Measurements from ENCODE around the gene DCDC2B. TPM values are rescaled to one million over a fixed set of nuclear protein-coding genes. Genes with fewer than 3 reads are reported as not detected.
A peak's percentile ranks its signal among the peaks of the same experiment; 100 is the strongest.

Gene DCDC2B
- total and polyA plus RNA-seq, 8 donors: 1.6 to 3.8 (median 2.6) TPM; not detected in 1

GRCh38 chr1:32204943-32205361, 3.9 kb upstream of the DCDC2B start:
- H3K4me3 ChIP-seq: peak overlapping the region; percentile 55 to 69
- intact Hi-C loops (cut with DNase I): no loop called here
- no peaks in the 10 kb centered on the region for H3K9me3 ChIP-seq
- no peaks in the 10 kb centered on the region for H3K27me3 ChIP-seq
- H3K36me3 ChIP-seq: no peaks in the 10 kb centered on the region
- ATAC-seq: peak; percentile 18
- TF ChIP-seq CTCF (IDR thresholded peaks at IDR 0.05): no peak
- peak overlapping the region in 1 of 2 donors; percentile 61 for H3K27ac ChIP-seq
- peak in 1 of 4 donors; percentile 77 for DNase-seq
- peaks cover 15 to 35% of the 10 kb centered on the region in 2 donors for H3K4me1 ChIP-seq

GRCh38 chr1:32205401-32206370, 3.2 kb upstream of the DCDC2B start, which contains the start of gene IQCC:
TSS of gene IQCC (plus strand) at chr1:32205671. CDS start at chr1:32205682, 11 bp downstream.
- Histone ChIP-seq H3K27me3 (no peaks in the 10 kb centered on the region), H3K4me1 (peaks cover 15 to 27% of the 10 kb centered on the region in 2 donors), H3K4me3 (peak within 1 kb of the TSS; percentile 55 to 69), H3K36me3 (no peaks in the 10 kb centered on the region), H3K9me3 (no peaks in the 10 kb centered on the region), H3K27ac (peak within 1 kb of the TSS in 1 of 2 donors; percentile 61)
- no peak for TF ChIP-seq CTCF (IDR thresholded peaks at IDR 0.05)
- peak; percentile 85 to 96 (median 92) for DNase-seq
- peak; percentile 88 for ATAC-seq
- intact Hi-C loops (cut with DNase I): no loop called here

DNA sequence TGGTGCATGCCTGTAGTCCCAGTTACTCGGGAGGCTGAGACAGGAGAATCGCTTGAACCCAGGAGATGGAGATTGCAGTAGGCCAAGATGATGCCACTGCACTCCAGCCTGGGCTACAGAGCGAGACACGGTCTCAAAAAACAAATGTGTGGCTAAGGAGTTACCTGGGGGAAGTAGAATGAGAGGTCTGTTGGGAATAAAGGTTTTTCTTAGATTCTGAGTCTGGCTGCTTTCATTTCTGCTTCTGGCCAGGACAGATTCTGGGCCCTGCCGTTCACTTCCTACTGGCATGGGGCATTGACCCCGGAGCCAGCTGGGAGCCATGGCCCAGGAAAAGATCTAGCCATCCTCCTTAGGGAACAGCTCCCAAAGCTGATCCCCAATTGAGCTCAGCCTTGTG, 420 bp upstream of the DCDC2B start:
- H3K4me3 ChIP-seq: no peak overlapping the region
- no peaks in the 10 kb centered on the region for H3K27me3 ChIP-seq
- ATAC-seq: no peak
- peaks cover 6 to 15% of the 10 kb centered on the region in 2 donors for H3K4me1 ChIP-seq
- DNase-seq: no peak
- intact Hi-C loops (cut with DNase I): no loop called here
- H3K9me3 ChIP-seq: no peaks in the 10 kb centered on the region
- no peak overlapping the region for H3K27ac ChIP-seq
- H3K36me3 ChIP-seq: peaks cover 0 to 7% of the 10 kb centered on the region in 2 donors
- TF ChIP-seq CTCF (IDR thresholded peaks at IDR 0.05): no peak

DNA sequence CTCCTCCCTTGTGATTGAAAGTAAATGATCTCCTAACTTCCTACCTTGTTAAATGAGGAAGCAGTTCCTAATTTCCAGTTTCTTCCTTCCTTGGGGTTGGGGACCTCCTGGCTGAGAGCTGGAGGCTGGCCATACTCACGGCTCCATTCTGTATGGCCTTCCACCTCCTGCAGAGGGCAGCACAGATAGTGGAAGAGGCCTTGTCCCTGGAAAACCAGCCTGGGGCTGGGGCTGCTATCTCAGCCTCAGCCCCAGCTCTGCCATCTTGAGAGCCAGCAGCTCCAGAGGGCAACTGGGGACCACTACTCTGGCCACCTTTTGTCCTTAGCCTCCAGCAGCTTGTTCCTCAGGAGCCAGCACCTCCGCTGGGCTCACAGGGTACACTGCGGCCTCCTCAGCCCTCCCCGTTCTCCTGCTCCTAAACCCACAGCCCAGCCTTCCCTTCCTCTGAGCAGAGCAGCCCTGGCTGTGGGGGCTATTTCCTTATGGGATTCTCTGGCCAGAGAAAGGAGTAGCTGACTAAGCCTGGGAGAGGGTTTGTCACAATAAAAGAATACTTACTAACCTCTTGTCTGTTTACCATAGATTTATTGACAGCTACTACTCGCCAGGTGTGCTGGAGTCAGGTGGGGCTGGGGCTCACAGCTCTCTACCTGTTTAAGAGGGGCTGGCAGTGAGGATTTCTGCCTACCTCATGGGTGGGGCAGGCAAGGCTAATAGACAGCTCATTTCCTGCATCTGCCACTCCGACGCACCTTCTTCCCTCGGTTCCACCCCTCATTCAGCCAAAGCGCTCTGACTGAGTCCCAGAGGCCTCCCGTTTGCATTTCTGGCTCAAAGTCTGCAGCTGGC, 7.0 kb downstream of the DCDC2B start:
- Histone ChIP-seq H3K4me3 (no peak overlapping the region), H3K4me1 (peaks cover 4 to 15% of the 10 kb centered on the region in 2 donors), H3K27me3 (no peaks in the 10 kb centered on the region), H3K9me3 (no peaks in the 10 kb centered on the region), H3K27ac (no peak overlapping the region), H3K36me3 (peaks cover 0 to 53% of the 10 kb centered on the region in 2 donors)
- peak; percentile 62 to 76 for TF ChIP-seq CTCF (IDR thresholded peaks at IDR 0.05)
- DNase-seq (peak in 2 of 4 donors; percentile 48 to 64), ATAC-seq (peak; percentile 88)
- intact Hi-C loops (cut with DNase I): no loop called here

Measured in left lung (tissue), 10 donors.